Endodermal cell (in vitro differentiated cells): Measurements from ENCODE around the gene TRAPPC5. TPM values are rescaled to one million over a fixed set of nuclear protein-coding genes. Genes with fewer than 3 reads are reported as not detected.

Experiments
- DNase-seq: peaks from one replicate; pipeline ENCODE4 v3.0.0-alpha.2; 2017
- H3K27ac ChIP-seq: 2 replicates; pipeline ENCODE4 v1.5.1; 2013; ENCODE audit warnings: mild to moderate bottlenecking, low read depth, low read length, moderate library complexity
- H3K27me3 ChIP-seq: 2 replicates; pipeline ENCODE4 v1.6.1; 2013; ENCODE audit warnings: mild to moderate bottlenecking, low read length, moderate library complexity; ENCODE audit not compliant: insufficient read depth, control insufficient read depth, poor library complexity, severe bottlenecking
- H3K36me3 ChIP-seq: 2 replicates; pipeline ENCODE4 v1.7.0; 2013; ENCODE audit warnings: mild to moderate bottlenecking, low read length, moderate library complexity; ENCODE audit not compliant: control insufficient read depth, insufficient read depth
- H3K4me1 ChIP-seq: one replicate; pipeline ENCODE4 v1.7.0; 2013; ENCODE audit warnings: low read length; ENCODE audit not compliant: control insufficient read depth, insufficient read depth
- H3K4me3 ChIP-seq: 2 replicates; pipeline ENCODE4 v1.5.1; 2013; ENCODE audit warnings: mild to moderate bottlenecking, low read length, moderate library complexity
- H3K9ac ChIP-seq: 2 replicates; pipeline ENCODE4 v1.6.1; 2013; ENCODE audit warnings: mild to moderate bottlenecking, low read length, moderate library complexity; ENCODE audit not compliant: poor library complexity, severe bottlenecking; ENCODE audit errors: extremely low read depth
- H3K9me3 ChIP-seq: 2 replicates; pipeline ENCODE4 v1.6.1; 2013; ENCODE audit warnings: mild to moderate bottlenecking, low read length, moderate library complexity; ENCODE audit not compliant: control insufficient read depth
- H3K27ac Mint-ChIP-seq: 2 replicates; pipeline ENCODE4 v1.8.0; 2020; ENCODE audit warnings: mixed read lengths
- H3K27me3 Mint-ChIP-seq: 2 replicates; pipeline ENCODE4 v1.8.0; 2021; ENCODE audit warnings: mild to moderate bottlenecking, mixed read lengths; ENCODE audit not compliant: insufficient read depth
- H3K36me3 Mint-ChIP-seq: 2 replicates; pipeline ENCODE4 v1.8.0; 2020; ENCODE audit warnings: low read depth, mixed read lengths
- H3K4me1 Mint-ChIP-seq: 2 replicates; pipeline ENCODE4 v1.8.0; 2020; ENCODE audit warnings: mixed read lengths
- H3K4me3 Mint-ChIP-seq: 2 replicates; pipeline ENCODE4 v1.8.0; 2020; ENCODE audit warnings: mild to moderate bottlenecking, moderate library complexity, mixed read lengths
- H3K9me3 Mint-ChIP-seq: 2 replicates; pipeline ENCODE4 v1.8.0; 2020; ENCODE audit warnings: mild to moderate bottlenecking, mixed read lengths
- CTCF ChIP-seq: fragments of 200-600 bp; sonication (generic); conservative IDR thresholded peaks from 2 replicates; pipeline ENCODE4 v1.5.0; 2021; ENCODE audit warnings: antibody characterized with exemption, mild to moderate bottlenecking
- WGBS, 2 experiments: methylation state at CpG; one replicate each; pipeline versions ENCODE4 v1.1.5 to v1.1.7; 2013; ENCODE audit warnings: missing lambda C conversion rate in 2 of 2, mixed read lengths in 1 of 2; ENCODE audit not compliant: insufficient coverage in 1 of 2, insufficient read length in 1 of 2; 5-methylcytosine and 5-hydroxymethylcytosine counted together
- total RNA-seq, 2 donors: library from RNA; stranded (reverse); fragmentation: NEBNext Ultra II Directional in 1 of 2; extraction: Animal tissue kit (Norgen Biotek cat#: 25700) in 1 of 2; gene quantifications; 2 replicates in 1 of 2; 3 replicates in 1 of 2; pipeline ENCODE4 v1.2.1, GENCODE V29; 2021

Gene TRAPPC5
- total RNA-seq, 2 donors from 2014 or later: 64.6 to 93.1 TPM

GRCh38 chr19:7710616-7711015, 30.0 kb downstream of the TRAPPC5 start:
- Mint-ChIP-seq H3K27ac (no peak overlapping the region), H3K4me1 (no peaks in the 10 kb centered on the region), H3K9me3 (no peaks in the 10 kb centered on the region), H3K36me3 (no peaks in the 10 kb centered on the region), H3K4me3 (no peak overlapping the region), H3K27me3 (peaks cover 10% of the 10 kb centered on the region)
- TF ChIP-seq CTCF: no peak
- H3K4me3 ChIP-seq: no peak overlapping the region
- no peaks in the 10 kb centered on the region for H3K9me3 ChIP-seq
- 80 to 82% methylated on average over 4 to 5 of the region's 5 CpGs for WGBS, 2 experiments
- no peak for DNase-seq
- no peak overlapping the region for H3K27ac ChIP-seq
- H3K9ac ChIP-seq: no peak overlapping the region
- H3K4me1 ChIP-seq: no peaks in the 10 kb centered on the region
- no peaks in the 10 kb centered on the region for H3K36me3 ChIP-seq
- H3K27me3 ChIP-seq: no peaks in the 10 kb centered on the region

- Mint-ChIP-seq H3K27me3 (peaks cover 16% of the 10 kb centered on the region), H3K9me3 (no peaks in the 10 kb centered on the region), H3K4me3 (no peak overlapping the region), H3K4me1 (no peaks in the 10 kb centered on the region), H3K36me3 (no peaks in the 10 kb centered on the region), H3K27ac (no peak overlapping the region)
- DNase-seq: no peak
- Histone ChIP-seq H3K9ac (no peak overlapping the region), H3K27ac (no peak overlapping the region), H3K36me3 (no peaks in the 10 kb centered on the region), H3K4me1 (no peaks in the 10 kb centered on the region), H3K27me3 (no peaks in the 10 kb centered on the region), H3K4me3 (no peak overlapping the region), H3K9me3 (no peaks in the 10 kb centered on the region)
- TF ChIP-seq CTCF: no peak
- WGBS, 2 experiments: 94% methylated on average over 1 of the region's 1 CpG; no CpG with 5 or more reads in 1 of the 2 experiments
These were observed 35.0 kb downstream of the TRAPPC5 start for GRCh38 chr19:7715671-7716070.

GRCh38 chr19:7716762-7717161, 36.1 kb downstream of the TRAPPC5 start:
- DNase-seq: no peak
- no peaks in the 10 kb centered on the region for H3K27me3 ChIP-seq
- H3K4me3 Mint-ChIP-seq: no peak overlapping the region
- H3K9ac ChIP-seq: no peak overlapping the region
- H3K27ac ChIP-seq: no peak overlapping the region
- H3K36me3 Mint-ChIP-seq: no peaks in the 10 kb centered on the region
- H3K4me3 ChIP-seq: no peak overlapping the region
- no peak for TF ChIP-seq CTCF
- WGBS, 2 experiments: 82% methylated on average over 1 of the region's 1 CpG; no CpG with 5 or more reads in 1 of the 2 experiments
- peaks cover 19% of the 10 kb centered on the region for H3K27me3 Mint-ChIP-seq
- no peak overlapping the region for H3K27ac Mint-ChIP-seq
- H3K9me3 Mint-ChIP-seq: no peaks in the 10 kb centered on the region
- H3K4me1 ChIP-seq: no peaks in the 10 kb centered on the region
- no peaks in the 10 kb centered on the region for H3K4me1 Mint-ChIP-seq
- H3K36me3 ChIP-seq: no peaks in the 10 kb centered on the region
- no peaks in the 10 kb centered on the region for H3K9me3 ChIP-seq
